ENCODE data around the gene ZNF300.
"Not testable (repeated sequence)": the region's sequence is repeated elsewhere in the genome, so short reads cannot be mapped to it uniquely, and the experiment has no call there.

ZNF300 gene

GRCh38 chr5:150845185-150845859, 59.5 kb downstream of the ZNF300 start:
- not testable (repeated sequence) for DNase-seq

Data from effector CD4-positive, alpha-beta T cell (primary cell).